ENCODE measurements around the gene MGAT4D.

- TF ChIP-seq CTCF (IDR thresholded peaks at IDR 0.05) = no peak
- no peak for TF ChIP-seq TAF1 (IDR thresholded peaks at IDR 0.05; ENCODE audit: borderline replicate concordance, low read depth, low read length)
- no peak for TF ChIP-seq TEAD4 (IDR thresholded peaks at IDR 0.05; ENCODE audit: borderline replicate concordance, insufficient read depth)
- no peak for TF ChIP-seq REST (IDR thresholded peaks at IDR 0.05; ENCODE audit: low read depth, low read length)
These were observed 12.2 kb downstream of the MGAT4D start for GRCh38 chr4:140485939-140486338.
